GM23338 (cell line): ENCODE data around the gene FOLR1. TPM values are rescaled to one million over a fixed set of nuclear protein-coding genes. Genes with fewer than 3 reads are reported as not detected.

Experiments used
- ATAC-seq: fragments of 200-7000 bp; cut with Tn5 transposase; 3 replicates; pipeline ENCODE4 v1.9.1; 2020
- DNase-seq: peaks from one replicate; pipeline ENCODE4 v3.0.0-alpha.2; 2015; ENCODE audit warnings: low spot score
- H2AFZ ChIP-seq: fragments of 200-600 bp; sonication (generic); 2 replicates; pipeline ENCODE4 v1.8.0; 2016; ENCODE audit warnings: antibody characterized with exemption, mild to moderate bottlenecking, moderate library complexity
- H3F3A ChIP-seq: fragments of 200-600 bp; sonication (generic); replicated peaks from 2 replicates; pipeline ENCODE4 v1.8.0; 2017; ENCODE audit warnings: antibody characterized with exemption, mixed run types, low read depth
- H3K27ac ChIP-seq: fragments of 200-600 bp; sonication (generic); 2 replicates; pipeline ENCODE4 v1.6.1; 2016; ENCODE audit warnings: low read depth
- H3K27me3 ChIP-seq: fragments of 200-600 bp; sonication (generic); 2 replicates; pipeline ENCODE4 v1.8.0; 2016; ENCODE audit warnings: mild to moderate bottlenecking, mixed run types, moderate library complexity; ENCODE audit not compliant: insufficient read depth
- H3K36me3 ChIP-seq: fragments of 200-600 bp; sonication (generic); 2 replicates; pipeline ENCODE4 v1.8.0; 2016; ENCODE audit warnings: mild to moderate bottlenecking; ENCODE audit not compliant: insufficient read depth
- H3K4me1 ChIP-seq: fragments of 200-600 bp; sonication (generic); 2 replicates; pipeline ENCODE4 v1.8.0; 2016; ENCODE audit warnings: mild to moderate bottlenecking, moderate library complexity; ENCODE audit not compliant: insufficient read depth
- H3K4me2 ChIP-seq: fragments of 200-600 bp; sonication (generic); 2 replicates; pipeline ENCODE4 v1.7.1; 2017; ENCODE audit warnings: mixed run types
- H3K4me3 ChIP-seq: fragments of 200-600 bp; sonication (generic); 2 replicates; pipeline ENCODE4 v1.6.1; 2016; ENCODE audit warnings: mixed run types
- H3K79me2 ChIP-seq: fragments of 200-600 bp; sonication (generic); replicated peaks from 2 replicates; pipeline ENCODE4 v1.8.0; 2017; ENCODE audit warnings: mild to moderate bottlenecking; ENCODE audit not compliant: insufficient read depth
- H3K9me2 ChIP-seq: fragments of 200-600 bp; sonication (generic); 2 replicates; pipeline ENCODE4 v1.8.0; 2017; ENCODE audit not compliant: insufficient read depth
- H4K20me1 ChIP-seq: fragments of 200-600 bp; sonication (generic); replicated peaks from 2 replicates; pipeline ENCODE4 v1.8.0; 2017; ENCODE audit warnings: mild to moderate bottlenecking; ENCODE audit not compliant: insufficient read depth
- H3K27ac Mint-ChIP-seq: 2 replicates; pipeline ENCODE4 v1.8.0; 2020; ENCODE audit warnings: inconsistent platforms, mild to moderate bottlenecking, moderate library complexity, mixed read lengths
- H3K27me3 Mint-ChIP-seq: 3 replicates; pipeline ENCODE4 v1.8.0; 2022; ENCODE audit warnings: low read depth, mild to moderate bottlenecking, moderate library complexity, mixed read lengths, inconsistent platforms; ENCODE audit not compliant: insufficient read depth, poor library complexity
- H3K36me3 Mint-ChIP-seq: 3 replicates; pipeline ENCODE4 v1.8.0; 2021; ENCODE audit warnings: low read depth, mild to moderate bottlenecking, inconsistent platforms, moderate library complexity, mixed read lengths
- H3K4me1 Mint-ChIP-seq: 3 replicates; pipeline ENCODE4 v1.8.0; 2020; ENCODE audit warnings: mild to moderate bottlenecking, inconsistent platforms, mixed read lengths
- H3K4me3 Mint-ChIP-seq: 3 replicates; pipeline ENCODE4 v1.8.0; 2021; ENCODE audit warnings: moderate library complexity, mild to moderate bottlenecking, inconsistent platforms, mixed read lengths
- H3K9me3 Mint-ChIP-seq: 3 replicates; pipeline ENCODE4 v1.8.0; 2020; ENCODE audit warnings: moderate library complexity, mild to moderate bottlenecking, inconsistent platforms, mixed read lengths
- CREB1 ChIP-seq: fragments of 250-450 bp; sonication (Bioruptor Pico); IDR thresholded peaks from 2 replicates; pipeline ENCODE4 v1.5.0; 2020; ENCODE audit warnings: low read depth, mild to moderate bottlenecking, moderate library complexity
- CTCF ChIP-seq, 2 experiments: fragments of 200-600 bp in 1 of 2; sonication (generic) in 1 of 2; conservative IDR thresholded peaks; 2 replicates each; pipeline versions ENCODE4 v1.5.1 to v1.6.1; 2016 to 2017; ENCODE audit warnings: antibody characterized with exemption in 2 of 2, low read depth in 2 of 2, mild to moderate bottlenecking in 2 of 2, moderate library complexity in 1 of 2
- ETS1 ChIP-seq: IDR thresholded peaks from 2 replicates; pipeline ENCODE4 v1.6.1; 2016; ENCODE audit warnings: antibody characterized with exemption
- EZH2 ChIP-seq: fragments of 200-600 bp; sonication (generic); IDR thresholded peaks from one replicate; pipeline ENCODE4 v1.8.0; 2017; ENCODE audit warnings: antibody characterized with exemption, mild to moderate bottlenecking, low read depth; ENCODE audit not compliant: unreplicated experiment
- EZH2phosphoT487 ChIP-seq: fragments of 200-600 bp; sonication (generic); IDR thresholded peaks from one replicate; pipeline ENCODE4 v1.8.1; 2018; ENCODE audit warnings: antibody characterized with exemption; ENCODE audit not compliant: unreplicated experiment
- JUNB ChIP-seq: IDR thresholded peaks from one replicate; pipeline ENCODE4 v1.6.1; 2016; ENCODE audit warnings: antibody characterized with exemption; ENCODE audit not compliant: unreplicated experiment
- NANOG ChIP-seq: IDR thresholded peaks from 2 replicates; pipeline ENCODE4 v1.6.1; 2016; ENCODE audit warnings: antibody characterized with exemption, borderline replicate concordance
- POLR2AphosphoS5 ChIP-seq: IDR thresholded peaks from 2 replicates; pipeline ENCODE4 v1.6.1; 2016; ENCODE audit warnings: antibody characterized with exemption, low read depth
- REST ChIP-seq: IDR thresholded peaks from one replicate; pipeline ENCODE4 v1.6.1; 2018; ENCODE audit warnings: antibody characterized with exemption; ENCODE audit not compliant: unreplicated experiment
- STAT1 ChIP-seq: IDR thresholded peaks from one replicate; pipeline ENCODE4 v1.6.1; 2016; ENCODE audit warnings: antibody characterized with exemption; ENCODE audit not compliant: unreplicated experiment
- ZNF114 ChIP-seq: fragments of 250-450 bp; sonication (Bioruptor Pico); IDR thresholded peaks from 2 replicates; pipeline ENCODE4 v1.5.0; 2020; ENCODE audit warnings: mild to moderate bottlenecking, moderate library complexity
- ZNF331 ChIP-seq: fragments of 250-450 bp; sonication (Bioruptor Pico); IDR thresholded peaks from 2 replicates; pipeline ENCODE4 v1.5.0; 2020; ENCODE audit warnings: low read depth, mild to moderate bottlenecking, moderate library complexity
- ZNF462 ChIP-seq: fragments of 250-450 bp; sonication (Bioruptor Pico); IDR thresholded peaks from 2 replicates; pipeline ENCODE4 v1.5.0; 2020; ENCODE audit warnings: mild to moderate bottlenecking, moderate library complexity
- polyA plus RNA-seq: library from polyadenylated mRNA; unstranded; fragments of >200 nt; fragmentation: Nextera tagmentation; extraction: Ambion mirVana; gene quantifications from 2 replicates; pipeline ENCODE4 v1.2.1, GENCODE V29; 2016
- total RNA-seq: library from RNA; depleted of rRNA; stranded (reverse); fragments of >200 nt; shearing (Covaris generic); gene quantifications from 2 replicates; pipeline ENCODE4 v1.2.3, GENCODE V29; 2014

FOLR1 gene
- total and polyA plus RNA-seq, 2 experiments from 2014 or later = 0.42 TPM; not detected in 1

- H3F3A ChIP-seq = no peaks in the 10 kb centered on the region
Observed at GRCh38 chr11:72173291-72173690, 18.6 kb upstream of the FOLR1 start.

More at GRCh38 chr11:72173291-72173690, 18.6 kb upstream of the FOLR1 start:
- Histone ChIP-seq H3K27ac (no peak overlapping the region), H4K20me1 (no peaks in the 10 kb centered on the region), H3K79me2 (no peaks in the 10 kb centered on the region), H3K9me2 (no peaks in the 10 kb centered on the region), H3K27me3 (no peaks in the 10 kb centered on the region), H2AFZ (no peak overlapping the region), H3K4me2 (no peak overlapping the region), H3K4me3 (no peak overlapping the region), H3K4me1 (no peaks in the 10 kb centered on the region), H3K36me3 (no peaks in the 10 kb centered on the region)
- H3K36me3 Mint-ChIP-seq = no peaks in the 10 kb centered on the region
- no peaks in the 10 kb centered on the region for H3K9me3 Mint-ChIP-seq
- no peaks in the 10 kb centered on the region for H3K4me1 Mint-ChIP-seq
- H3K27me3 Mint-ChIP-seq = peaks cover 10% of the 10 kb centered on the region
- no peak for DNase-seq
- ATAC-seq = no peak
- TF ChIP-seq ZNF114 (CRISPR knock-in tag) (no peak), NANOG (no peak), REST (no peak), POLR2AphosphoS5 (no peak), ZNF462 (CRISPR knock-in tag) (no peak), CREB1 (CRISPR knock-in tag) (no peak), ZNF331 (CRISPR knock-in tag) (no peak), ETS1 (no peak), CTCF (conservative IDR thresholded peaks at IDR 0.05; ENCODE audit: low read depth in 2 of 2) (no peak), EZH2phosphoT487 (no peak), EZH2 (no peak), STAT1 (no peak), JUNB (no peak)
- H3K4me3 Mint-ChIP-seq = no peak overlapping the region
- H3K27ac Mint-ChIP-seq = no peak overlapping the region
